Fibroblast of upper back skin (primary cell): ENCODE results near the gene CRCP.
A peak's percentile ranks its signal among the peaks of the same experiment; 100 is the strongest.
"Not testable (repeated sequence)": the region's sequence is repeated elsewhere in the genome, so short reads cannot be mapped to it uniquely, and the experiment has no call there.

Experiments
- DNase-seq: peaks from one replicate; pipeline ENCODE4 v3.0.0-alpha.2; 2013

CRCP gene

GRCh38 chr7:66114743-66115649 is at the start of gene CRCP:
CRCP (plus strand) TSS chr7:66114847; CDS start chr7:66114963, 116 bp downstream.
- peak; percentile 69 for DNase-seq

- no peak for DNase-seq
Observed at GRCh38 chr7:66069732-66070131, 44.9 kb upstream of the CRCP start.

- peak; percentile 54 for DNase-seq
Observed at GRCh38 chr7:66070222-66070621, 44.4 kb upstream of the CRCP start.

- DNase-seq, result not testable (repeated sequence)
Observed at GRCh38 chr7:66072208-66072607, 42.4 kb upstream of the CRCP start.

GRCh38 chr7:66075590-66076461 is 38.8 kb upstream of the CRCP start, which contains the start of gene ASL:
ASL (plus strand) TSS chr7:66075819; CDS start chr7:66076082, 263 bp downstream.
- peak; percentile 89 for DNase-seq

- no peak for DNase-seq
Observed at GRCh38 chr7:66076462-66077329, 38.0 kb upstream of the CRCP start.

GRCh38 chr7:66078067-66078466 is 36.6 kb upstream of the CRCP start:
- no peak for DNase-seq

GRCh38 chr7:66082083-66082482 is 32.6 kb upstream of the CRCP start:
- no peak for DNase-seq

GRCh38 chr7:66082886-66083415 is 31.7 kb upstream of the CRCP start:
- DNase-seq, result no peak

GRCh38 chr7:66083677-66084076 is 31.0 kb upstream of the CRCP start:
- no peak for DNase-seq

- no peak for DNase-seq
Observed at GRCh38 chr7:66088861-66089838, 25.5 kb upstream of the CRCP start.

- DNase-seq, result no peak
Observed at GRCh38 chr7:66092654-66093053, 22.0 kb upstream of the CRCP start.

- no peak for DNase-seq
Observed at GRCh38 chr7:66095010-66095409, 19.6 kb upstream of the CRCP start.

- peak; percentile 35 for DNase-seq
Observed at GRCh38 chr7:66099232-66099550, 15.5 kb upstream of the CRCP start.

- DNase-seq, result peak; percentile 90
Observed at GRCh38 chr7:66099551-66100407, 14.9 kb upstream of the CRCP start.

- DNase-seq, result no peak
Observed at GRCh38 chr7:66100408-66101050, 14.1 kb upstream of the CRCP start.

GRCh38 chr7:66102168-66102567 is 12.5 kb upstream of the CRCP start:
- DNase-seq, result not testable (repeated sequence)

GRCh38 chr7:66103994-66104393 is 10.7 kb upstream of the CRCP start:
- peak; percentile 14 for DNase-seq

GRCh38 chr7:66105263-66105748 is 9.3 kb upstream of the CRCP start:
- no peak for DNase-seq
